Lung (tissue), 12 donors: ENCODE measurements around the gene COL11A2. TPM values are rescaled to one million over a fixed set of nuclear protein-coding genes. Genes with fewer than 3 reads are reported as not detected.

Experiments used
- ATAC-seq: fragments of 200-7000 bp; cut with Tn5 transposase; one replicate; pipeline ENCODE4 v1.9.1; 2020; ENCODE audit warnings: moderate number of reproducible peaks; ENCODE audit not compliant: insufficient read depth, low FRiP score
- DNase-seq, 3 donors: peaks; one replicate each; pipeline ENCODE4 v3.0.0-alpha.2; 2013 to 2017
- H3K27ac ChIP-seq, 2 donors: one replicate each; pipeline ENCODE4 v1.5.1; 2013; ENCODE audit warnings: mild to moderate bottlenecking in 2 of 2, moderate library complexity in 2 of 2, control low read depth in 1 of 2, inconsistent platforms in 1 of 2, low read depth in 1 of 2, low read length in 1 of 2
- H3K27me3 ChIP-seq, 3 donors: one replicate each; pipeline ENCODE4 v1.5.1; 2013; ENCODE audit warnings: low read length in 2 of 3; ENCODE audit not compliant: control insufficient read depth in 3 of 3, insufficient read depth in 3 of 3
- H3K36me3 ChIP-seq, 4 donors: one replicate each; pipeline ENCODE4 v1.5.1; 2013; ENCODE audit warnings: low read length in 4 of 4, mild to moderate bottlenecking in 1 of 4, moderate library complexity in 1 of 4; ENCODE audit not compliant: control insufficient read depth in 4 of 4, insufficient read depth in 4 of 4
- H3K4me1 ChIP-seq, 5 donors: one replicate each; pipeline ENCODE4 v1.5.1; 2013; ENCODE audit warnings: low read length in 5 of 5, mild to moderate bottlenecking in 2 of 5, moderate library complexity in 1 of 5; ENCODE audit not compliant: control insufficient read depth in 5 of 5, insufficient read depth in 5 of 5
- H3K4me3 ChIP-seq: one replicate; pipeline ENCODE4 v1.5.1; 2013; ENCODE audit warnings: mild to moderate bottlenecking, control low read depth, moderate library complexity
- H3K9ac ChIP-seq, 2 donors: one replicate each; pipeline ENCODE4 v1.5.1; 2013; ENCODE audit warnings: low read length in 2 of 2, control low read depth in 1 of 2; ENCODE audit not compliant: insufficient read depth in 1 of 2
- H3K9me3 ChIP-seq, 4 donors: one replicate each; pipeline ENCODE4 v1.5.1; 2013; ENCODE audit warnings: low read length in 3 of 4, mild to moderate bottlenecking in 1 of 4, moderate library complexity in 1 of 4; ENCODE audit not compliant: control insufficient read depth in 4 of 4, insufficient read depth in 3 of 4
- WGBS, 2 donors: extraction: QIAGEN DNeasy Blood & Tissue Kit; methylation state at CpG; one replicate each; pipeline ENCODE4 v1.1.7; 2013; 5-methylcytosine and 5-hydroxymethylcytosine counted together
- polyA plus RNA-seq, 2 donors: library from polyadenylated mRNA; stranded (reverse); fragments of 200-250 nt; gene quantifications; one replicate each; pipeline ENCODE4 v1.2.1, GENCODE V29; 2013
- total RNA-seq, 2 donors: library from RNA; depleted of rRNA in 1 of 2; stranded (reverse); fragments of >200 nt in 1 of 2; gene quantifications; one replicate each; pipeline ENCODE4 v1.2.1, GENCODE V29; 2014 to 2021
- TF ChIP-seq, protein P1 (sequence below): IDR thresholded peaks from 2 replicates; pipeline ENCODE4 v1.5.1; 2012; ENCODE audit warnings: mild to moderate bottlenecking; ENCODE audit errors: control extremely low read depth, extremely low read depth
- donor health status: control.
- donor health status: control.
- donor health status: Bipolar disorder and iron deficiency.
- donor health status: healthy.
- donor health status: DM: yes; HTN: yes; CAD: no.

Gene COL11A2
- total and polyA plus RNA-seq, 4 donors = 0.32 to 2.4 (median 0.90) TPM

DNA sequence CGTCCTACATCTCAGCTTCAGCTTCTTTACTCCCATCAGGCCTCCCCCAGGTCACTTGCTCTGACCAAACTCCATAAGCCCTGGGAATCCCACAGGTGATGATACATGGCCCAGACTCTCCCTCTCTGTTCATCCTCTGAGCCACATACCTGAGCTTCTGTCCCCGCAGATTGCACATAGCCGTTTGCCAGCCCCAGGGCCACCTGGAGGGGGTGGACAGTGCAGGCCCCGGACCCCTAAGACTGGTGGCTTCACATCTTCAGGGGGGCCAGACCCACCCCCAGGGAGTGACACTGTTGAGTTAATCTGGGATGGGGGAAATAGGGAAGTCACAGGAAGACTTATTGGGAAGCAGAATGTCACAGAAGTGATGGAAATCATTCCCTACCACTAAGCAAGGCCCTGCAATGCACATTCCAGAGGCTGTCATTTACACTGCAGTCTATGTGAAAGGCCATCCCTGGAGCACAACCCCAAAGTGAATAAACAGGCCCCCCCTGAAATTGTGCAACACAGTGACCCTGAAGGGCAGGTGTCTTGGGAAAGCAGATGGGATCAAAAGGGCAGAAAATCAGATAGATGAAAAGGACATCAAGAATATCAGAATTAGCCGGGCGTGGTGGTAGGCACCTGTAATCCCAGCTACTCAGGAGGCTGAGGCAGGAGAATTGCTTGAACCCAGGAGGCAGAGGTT is 6.0 kb upstream of the COL11A2 start:
- peaks cover 4 to 34% (median 17%) of the 10 kb centered on the region in 5 donors for H3K4me1 ChIP-seq
- TF ChIP-seq, protein P1, sequence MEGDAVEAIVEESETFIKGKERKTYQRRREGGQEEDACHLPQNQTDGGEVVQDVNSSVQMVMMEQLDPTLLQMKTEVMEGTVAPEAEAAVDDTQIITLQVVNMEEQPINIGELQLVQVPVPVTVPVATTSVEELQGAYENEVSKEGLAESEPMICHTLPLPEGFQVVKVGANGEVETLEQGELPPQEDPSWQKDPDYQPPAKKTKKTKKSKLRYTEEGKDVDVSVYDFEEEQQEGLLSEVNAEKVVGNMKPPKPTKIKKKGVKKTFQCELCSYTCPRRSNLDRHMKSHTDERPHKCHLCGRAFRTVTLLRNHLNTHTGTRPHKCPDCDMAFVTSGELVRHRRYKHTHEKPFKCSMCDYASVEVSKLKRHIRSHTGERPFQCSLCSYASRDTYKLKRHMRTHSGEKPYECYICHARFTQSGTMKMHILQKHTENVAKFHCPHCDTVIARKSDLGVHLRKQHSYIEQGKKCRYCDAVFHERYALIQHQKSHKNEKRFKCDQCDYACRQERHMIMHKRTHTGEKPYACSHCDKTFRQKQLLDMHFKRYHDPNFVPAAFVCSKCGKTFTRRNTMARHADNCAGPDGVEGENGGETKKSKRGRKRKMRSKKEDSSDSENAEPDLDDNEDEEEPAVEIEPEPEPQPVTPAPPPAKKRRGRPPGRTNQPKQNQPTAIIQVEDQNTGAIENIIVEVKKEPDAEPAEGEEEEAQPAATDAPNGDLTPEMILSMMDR = no peak
- H3K36me3 ChIP-seq = peaks cover 0 to 43% (median 35%) of the 10 kb centered on the region in 4 donors
- 76 to 87% methylated on average over 6 of the region's 6 CpGs for WGBS, 2 donors
- ATAC-seq (no peak), DNase-seq (no peak)
- no peaks in the 10 kb centered on the region for H3K9me3 ChIP-seq
- no peak overlapping the region for H3K9ac ChIP-seq
- no peaks in the 10 kb centered on the region for H3K27me3 ChIP-seq
- no peak overlapping the region for H3K27ac ChIP-seq
- H3K4me3 ChIP-seq = no peak overlapping the region

DNA sequence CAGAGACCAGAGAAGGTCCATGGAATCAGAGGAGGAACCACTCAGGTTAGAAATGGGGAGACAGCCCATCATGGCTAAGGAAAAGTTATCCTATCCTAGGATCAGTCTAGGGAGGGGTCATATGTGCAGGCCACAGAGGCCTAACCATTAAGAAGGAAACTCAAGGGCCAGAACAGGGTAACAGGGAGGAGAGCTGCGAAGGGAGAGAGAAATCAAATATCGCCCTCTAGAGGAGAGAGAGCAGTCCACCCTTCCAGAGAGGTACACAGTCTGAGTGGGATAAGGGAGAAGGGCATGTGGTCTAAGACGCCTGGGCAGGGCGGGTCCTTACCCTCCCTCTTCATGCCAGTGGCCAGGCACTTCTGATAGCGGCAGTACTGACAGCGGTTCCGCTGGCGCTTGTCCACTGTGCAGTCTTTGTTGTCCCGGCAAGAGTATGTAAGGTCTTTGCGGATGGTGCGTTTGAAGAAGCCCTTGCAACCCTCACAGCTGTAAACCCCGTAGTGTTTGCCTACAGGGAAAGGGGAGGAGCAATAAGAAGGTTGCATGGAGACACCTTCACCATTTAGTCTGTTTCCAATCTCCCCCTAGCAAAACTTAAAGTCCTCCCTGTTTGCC is 5.3 kb upstream of the COL11A2 start:
- Histone ChIP-seq H3K4me3 (no peak overlapping the region), H3K27me3 (peaks cover 0 to 4% (median 1%) of the 10 kb centered on the region in 3 donors), H3K27ac (no peak overlapping the region), H3K9ac (no peak overlapping the region), H3K9me3 (no peaks in the 10 kb centered on the region), H3K4me1 (peaks cover 8 to 39% (median 17%) of the 10 kb centered on the region in 5 donors), H3K36me3 (peaks cover 0 to 39% (median 28%) of the 10 kb centered on the region in 4 donors)
- ATAC-seq (peak; percentile 15), DNase-seq (peak in 2 of 3 donors; percentile 51 to 61)
- TF ChIP-seq, protein P1 = peak; percentile 18
- 40 to 56% methylated on average over 12 of the region's 12 CpGs for WGBS, 2 donors

DNA sequence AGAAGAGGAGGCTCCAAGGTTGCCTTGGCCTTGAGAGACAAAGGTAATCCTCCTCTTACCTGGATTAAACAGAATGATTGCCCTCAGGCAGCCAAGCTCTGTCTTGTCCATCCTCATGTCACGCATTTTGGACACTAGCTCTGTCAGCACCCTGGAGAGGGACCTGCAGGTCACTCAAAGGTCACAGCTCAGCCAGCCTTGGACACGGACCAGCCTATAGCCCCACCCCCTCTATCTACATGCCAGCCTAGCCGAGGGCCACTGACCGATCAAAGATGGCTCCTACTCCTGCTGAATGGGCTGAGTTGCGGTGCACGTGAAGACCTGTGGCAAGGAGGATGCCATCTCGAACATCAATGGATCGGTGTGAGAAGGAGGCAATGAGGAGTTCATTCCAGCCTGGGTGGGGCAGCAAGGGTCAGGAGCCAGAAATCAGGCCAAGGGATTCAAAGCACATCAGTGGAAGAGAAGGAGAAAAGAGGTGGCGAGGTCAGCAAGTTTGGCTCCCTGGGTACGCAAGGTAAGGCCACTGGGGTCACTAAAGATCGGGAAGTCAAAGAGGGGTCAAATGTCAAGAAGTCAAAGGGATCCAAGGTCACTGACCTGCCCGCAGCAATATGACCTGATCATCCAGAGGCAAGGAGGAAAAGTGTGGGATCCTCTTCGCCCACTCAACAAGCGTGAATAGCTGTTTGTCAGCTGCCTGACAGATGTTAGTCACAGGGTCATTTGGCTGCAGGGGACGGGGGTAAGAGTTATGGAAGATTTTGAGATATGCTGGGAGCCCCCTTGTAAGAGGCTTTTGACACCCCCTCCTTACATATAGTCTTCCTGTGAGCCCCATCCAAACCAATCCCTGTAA is 3.3 kb upstream of the COL11A2 start:
- Histone ChIP-seq H3K27me3 (peaks cover 0 to 21% (median 16%) of the 10 kb centered on the region in 3 donors), H3K9ac (no peak overlapping the region), H3K9me3 (no peaks in the 10 kb centered on the region), H3K27ac (no peak overlapping the region), H3K36me3 (peaks cover 0 to 32% (median 19%) of the 10 kb centered on the region in 4 donors), H3K4me1 (peaks cover 3 to 32% (median 9%) of the 10 kb centered on the region in 5 donors), H3K4me3 (no peak overlapping the region)
- DNase-seq (no peak), ATAC-seq (no peak)
- 85 to 91% methylated on average over 15 of the region's 15 CpGs for WGBS, 2 donors
- TF ChIP-seq, protein P1 = no peak
